ENCODE results near the gene STX19.

The STX19 gene, protein sequence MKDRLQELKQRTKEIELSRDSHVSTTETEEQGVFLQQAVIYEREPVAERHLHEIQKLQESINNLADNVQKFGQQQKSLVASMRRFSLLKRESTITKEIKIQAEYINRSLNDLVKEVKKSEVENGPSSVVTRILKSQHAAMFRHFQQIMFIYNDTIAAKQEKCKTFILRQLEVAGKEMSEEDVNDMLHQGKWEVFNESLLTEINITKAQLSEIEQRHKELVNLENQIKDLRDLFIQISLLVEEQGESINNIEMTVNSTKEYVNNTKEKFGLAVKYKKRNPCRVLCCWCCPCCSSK

DNA sequence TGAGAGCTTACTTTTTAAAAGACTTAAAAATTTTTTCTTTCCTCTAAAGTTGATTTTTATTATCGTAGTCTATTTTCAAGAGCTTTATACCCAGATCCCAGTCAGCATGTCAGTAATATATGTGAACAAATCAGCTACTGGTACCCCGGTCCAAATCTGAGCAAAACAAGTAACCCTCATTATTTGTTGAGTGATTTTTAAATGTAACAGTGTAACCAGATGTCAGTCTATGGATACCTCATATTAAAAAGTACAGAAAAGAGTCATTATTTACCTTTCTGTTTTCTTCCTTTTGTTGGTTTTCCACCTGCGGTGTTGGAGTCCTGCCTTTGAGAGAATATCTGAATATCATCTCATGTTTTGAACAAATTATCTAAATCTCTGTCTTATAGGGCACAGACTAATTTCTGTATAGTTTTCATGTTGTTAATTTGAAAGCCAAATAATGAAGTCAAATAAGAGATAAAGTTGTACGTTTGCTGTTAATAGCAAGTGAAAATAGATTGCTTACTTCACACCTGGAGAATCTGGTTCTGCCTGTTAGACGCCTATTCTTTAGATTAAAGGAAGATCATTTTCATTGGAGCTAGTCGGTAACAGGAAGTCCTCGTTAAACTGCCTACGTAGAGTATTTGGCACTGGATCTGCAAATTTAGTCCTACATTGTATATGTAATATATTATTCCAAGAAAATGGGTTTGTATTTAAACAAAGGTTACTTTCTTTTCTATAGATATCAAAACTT lies at the start of gene STX19:
Gene STX19, minus strand, starts transcription at position 505 of the 745 bp plus-strand sequence. CDS start 13,328 bp downstream, outside the sequence.
- no peak for DNase-seq (ENCODE audit: low read depth)
- TF ChIP-seq, protein P1, sequence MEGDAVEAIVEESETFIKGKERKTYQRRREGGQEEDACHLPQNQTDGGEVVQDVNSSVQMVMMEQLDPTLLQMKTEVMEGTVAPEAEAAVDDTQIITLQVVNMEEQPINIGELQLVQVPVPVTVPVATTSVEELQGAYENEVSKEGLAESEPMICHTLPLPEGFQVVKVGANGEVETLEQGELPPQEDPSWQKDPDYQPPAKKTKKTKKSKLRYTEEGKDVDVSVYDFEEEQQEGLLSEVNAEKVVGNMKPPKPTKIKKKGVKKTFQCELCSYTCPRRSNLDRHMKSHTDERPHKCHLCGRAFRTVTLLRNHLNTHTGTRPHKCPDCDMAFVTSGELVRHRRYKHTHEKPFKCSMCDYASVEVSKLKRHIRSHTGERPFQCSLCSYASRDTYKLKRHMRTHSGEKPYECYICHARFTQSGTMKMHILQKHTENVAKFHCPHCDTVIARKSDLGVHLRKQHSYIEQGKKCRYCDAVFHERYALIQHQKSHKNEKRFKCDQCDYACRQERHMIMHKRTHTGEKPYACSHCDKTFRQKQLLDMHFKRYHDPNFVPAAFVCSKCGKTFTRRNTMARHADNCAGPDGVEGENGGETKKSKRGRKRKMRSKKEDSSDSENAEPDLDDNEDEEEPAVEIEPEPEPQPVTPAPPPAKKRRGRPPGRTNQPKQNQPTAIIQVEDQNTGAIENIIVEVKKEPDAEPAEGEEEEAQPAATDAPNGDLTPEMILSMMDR (IDR thresholded peaks at IDR 0.05; ENCODE audit: control insufficient read depth, insufficient read depth, low read depth, low read length, missing control alignments), result no peak
- H3K4me3 ChIP-seq (ENCODE audit: control insufficient read depth, low read depth, low read length), result no peak within 1 kb of the TSS

DNA sequence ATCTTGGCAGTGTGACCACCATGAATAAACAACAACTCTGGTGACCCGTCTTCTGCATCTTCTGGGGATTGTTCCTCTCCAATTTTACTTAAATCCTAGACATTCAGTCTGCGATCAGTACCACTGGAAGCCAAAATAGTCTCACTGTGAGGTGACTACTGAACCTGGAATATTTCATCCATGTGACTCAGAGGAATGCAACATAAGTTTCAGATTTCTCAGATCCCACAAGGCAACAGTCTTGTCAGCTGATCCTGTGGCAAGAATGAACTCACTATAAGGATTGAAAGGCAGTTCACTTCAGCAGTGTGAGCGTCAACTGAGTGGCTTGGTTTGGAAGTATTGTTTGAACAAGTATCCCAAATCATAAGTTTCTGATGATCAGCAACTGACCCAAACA lies 47.7 kb upstream of the STX19 start:
- no peak for DNase-seq (ENCODE audit: low read depth)
- TF ChIP-seq, protein P1 (IDR thresholded peaks at IDR 0.05; ENCODE audit: control insufficient read depth, insufficient read depth, low read depth, low read length, missing control alignments), result no peak
- no peak overlapping the region for H3K4me3 ChIP-seq (ENCODE audit: control insufficient read depth, low read depth, low read length)

DNA sequence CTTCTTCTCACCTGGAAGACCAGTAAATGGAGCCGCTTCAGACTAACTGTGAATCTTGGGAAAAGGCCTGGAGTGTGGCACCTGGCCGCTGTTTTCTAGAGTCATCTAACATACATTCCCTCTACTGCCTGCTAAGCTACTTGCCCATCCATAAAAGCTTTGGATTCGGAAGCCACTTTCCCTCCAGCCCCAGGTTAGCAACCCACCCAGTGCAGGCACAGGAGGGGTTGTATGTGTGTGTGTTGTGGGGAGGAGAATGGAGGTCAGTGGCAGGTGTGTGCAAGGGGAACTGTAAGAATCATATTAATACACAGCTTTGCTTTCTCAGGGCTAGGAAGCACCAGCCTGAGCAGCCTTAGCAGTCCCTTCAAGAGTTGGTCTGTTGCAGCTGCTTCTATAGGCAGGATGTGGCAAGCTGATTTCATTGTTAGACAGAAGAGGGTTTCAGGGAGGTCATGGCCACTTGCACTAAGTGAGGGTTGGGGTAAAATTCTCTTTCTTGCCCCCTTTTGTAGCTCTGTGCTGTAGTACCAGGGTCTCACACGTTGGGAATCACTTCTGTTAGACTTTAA lies 43.4 kb upstream of the STX19 start:
- DNase-seq (ENCODE audit: low read depth), result no peak
- H3K4me3 ChIP-seq (ENCODE audit: control insufficient read depth, low read depth, low read length), result no peak overlapping the region
- TF ChIP-seq, protein P1 (IDR thresholded peaks at IDR 0.05; ENCODE audit: control insufficient read depth, insufficient read depth, low read depth, low read length, missing control alignments), result no peak

DNA sequence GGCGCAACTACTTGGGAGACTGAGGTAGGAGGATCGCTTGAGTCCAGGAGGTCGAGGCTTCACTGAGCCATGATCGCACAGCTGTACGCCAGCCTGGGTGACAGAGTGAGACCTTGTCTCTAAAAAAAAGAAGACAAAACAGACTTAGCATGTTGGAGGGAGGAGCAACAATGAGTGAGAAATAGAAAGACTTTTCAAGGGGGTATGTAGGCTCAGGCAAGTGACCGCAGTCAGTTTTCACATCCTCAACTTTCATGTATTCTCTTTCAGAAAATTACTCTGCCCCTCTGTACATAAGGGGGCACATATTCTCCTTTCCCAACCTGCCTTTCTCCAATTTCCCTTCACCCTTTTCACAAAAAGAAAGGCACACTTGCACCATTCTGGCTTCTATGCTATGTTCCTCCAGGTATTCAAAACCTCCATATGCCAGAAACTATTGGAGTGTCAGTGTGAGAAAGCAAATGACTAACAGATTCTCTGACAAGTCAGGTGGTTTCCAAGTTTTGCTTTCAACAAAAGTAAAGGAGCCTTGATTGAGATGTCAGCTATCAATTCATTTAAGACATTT lies 42.0 kb upstream of the STX19 start:
- DNase-seq (ENCODE audit: low read depth), result no peak
- no peak overlapping the region for H3K4me3 ChIP-seq (ENCODE audit: control insufficient read depth, low read depth, low read length)
- TF ChIP-seq, protein P1 (IDR thresholded peaks at IDR 0.05; ENCODE audit: control insufficient read depth, insufficient read depth, low read depth, low read length, missing control alignments), result no peak

DNA sequence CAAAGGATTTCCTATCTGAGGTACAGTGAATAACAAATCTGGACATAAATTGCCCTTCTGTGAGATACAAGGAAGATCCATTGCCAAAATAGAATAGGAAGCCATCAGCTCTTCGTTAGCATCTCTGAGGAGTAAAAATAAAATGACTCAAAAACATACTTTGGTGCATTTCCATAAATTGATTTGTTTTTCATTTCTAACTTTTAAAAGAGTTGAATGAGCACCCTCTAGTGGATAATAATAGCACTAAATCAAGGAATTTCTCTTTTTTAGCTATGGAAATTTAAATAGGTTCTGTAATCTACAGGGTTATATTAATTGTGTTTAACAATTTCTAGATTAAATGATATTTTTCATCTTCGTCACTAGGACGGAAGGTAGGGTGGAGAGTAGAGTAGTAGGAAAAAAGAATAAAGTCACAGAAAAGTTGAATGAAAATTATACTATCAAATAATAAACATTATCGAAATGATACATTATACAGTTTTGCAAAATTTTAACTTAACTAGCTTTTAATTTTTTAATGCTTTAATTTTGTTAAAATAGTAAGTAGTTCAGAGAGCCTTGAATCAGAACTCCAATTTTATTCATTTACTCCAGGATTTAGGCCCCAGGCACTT lies 40.9 kb upstream of the STX19 start:
- no peak for DNase-seq (ENCODE audit: low read depth)

More for the DNA sequence above, 40.9 kb upstream of the STX19 start:
- no peak overlapping the region for H3K4me3 ChIP-seq (ENCODE audit: control insufficient read depth, low read depth, low read length)
- TF ChIP-seq, protein P1 (IDR thresholded peaks at IDR 0.05; ENCODE audit: control insufficient read depth, insufficient read depth, low read depth, low read length, missing control alignments), result peak; percentile 28

Data from AG09309 (cell line).